Measurements from ENCODE around the gene CRISPLD2.

GRCh38 chr16:84889066-84889465 is 69.3 kb downstream of the CRISPLD2 start:
- TF ChIP-seq CTCF (IDR thresholded peaks at IDR 0.05) = no peak
- TF ChIP-seq POLR2AphosphoS5 (IDR thresholded peaks at IDR 0.05) = peak in 1 of 3 donors; percentile 10
